H9 (cell line): ENCODE measurements around the gene BTBD18. TPM values are rescaled to one million over a fixed set of nuclear protein-coding genes. Genes with fewer than 3 reads are reported as not detected.

Experiments used
- DNase-seq: peaks from one replicate; pipeline ENCODE4 v3.0.0-alpha.2; 2017
- H2AFZ ChIP-seq: one replicate; pipeline ENCODE4 v1.6.1; 2013; ENCODE audit warnings: mild to moderate bottlenecking, low read length, control low read depth, moderate library complexity
- H2AK5ac ChIP-seq: 2 replicates; pipeline ENCODE4 v1.6.1; 2013; ENCODE audit warnings: low read length, control low read depth, mixed read lengths; ENCODE audit not compliant: insufficient read length
- H2BK120ac ChIP-seq: one replicate; pipeline ENCODE4 v1.6.1; 2013; ENCODE audit warnings: low read depth, mild to moderate bottlenecking, low read length, control low read depth, inconsistent platforms; ENCODE audit not compliant: poor library complexity, severe bottlenecking
- H2BK12ac ChIP-seq: 2 replicates; pipeline ENCODE4 v1.6.1; 2013; ENCODE audit warnings: low read length, control low read depth, mixed read lengths, low read depth; ENCODE audit not compliant: insufficient read length
- H2BK15ac ChIP-seq: 2 replicates; pipeline ENCODE4 v1.6.1; 2013; ENCODE audit warnings: low read depth, low read length, control low read depth
- H2BK20ac ChIP-seq: one replicate; pipeline ENCODE4 v1.6.1; 2013; ENCODE audit warnings: low read depth, mild to moderate bottlenecking, low read length, control low read depth, inconsistent platforms; ENCODE audit not compliant: poor library complexity, severe bottlenecking
- H2BK5ac ChIP-seq: 2 replicates; pipeline ENCODE4 v1.6.1; 2013; ENCODE audit warnings: low read length, control low read depth, mixed read lengths; ENCODE audit not compliant: insufficient read length
- H3K14ac ChIP-seq: 2 replicates; pipeline ENCODE4 v1.6.1; 2013; ENCODE audit warnings: low read length, control low read depth; ENCODE audit not compliant: insufficient read depth
- H3K18ac ChIP-seq: 2 replicates; pipeline ENCODE4 v1.6.1; 2013; ENCODE audit warnings: low read depth, mild to moderate bottlenecking, mixed read lengths, low read length, control low read depth; ENCODE audit not compliant: insufficient read length
- H3K23ac ChIP-seq: 2 replicates; pipeline ENCODE4 v1.6.1; 2013; ENCODE audit warnings: low read length, control low read depth, mixed read lengths, low read depth; ENCODE audit not compliant: insufficient read length
- H3K23me2 ChIP-seq: 2 replicates; pipeline ENCODE4 v1.6.1; 2013; ENCODE audit warnings: low read depth, mild to moderate bottlenecking, mixed read lengths, low read length, control low read depth; ENCODE audit not compliant: insufficient read length, poor library complexity, severe bottlenecking
- H3K27ac ChIP-seq: 2 replicates; pipeline ENCODE4 v1.5.1; 2013; ENCODE audit warnings: low read length, control low read depth, mixed read lengths, low read depth; ENCODE audit not compliant: insufficient read length
- H3K27me3 ChIP-seq: 2 replicates; pipeline ENCODE4 v1.6.1; 2013; ENCODE audit warnings: low read length, control low read depth, inconsistent platforms; ENCODE audit not compliant: insufficient read depth
- H3K4ac ChIP-seq: 2 replicates; pipeline ENCODE4 v1.6.1; 2013; ENCODE audit warnings: low read depth, mild to moderate bottlenecking, control low read depth, inconsistent platforms, low read length, moderate library complexity
- H3K4me1 ChIP-seq: 2 replicates; pipeline ENCODE4 v1.6.1; 2013; ENCODE audit warnings: low read length, control low read depth, inconsistent platforms; ENCODE audit not compliant: insufficient read depth
- H3K4me2 ChIP-seq: 2 replicates; pipeline ENCODE4 v1.6.1; 2013; ENCODE audit warnings: low read length, control low read depth, mixed read lengths; ENCODE audit not compliant: insufficient read length, insufficient read depth
- H3K56ac ChIP-seq: 2 replicates; pipeline ENCODE4 v1.6.1; 2013; ENCODE audit warnings: low read depth, mild to moderate bottlenecking, mixed read lengths, low read length, control low read depth; ENCODE audit not compliant: insufficient read length
- H3K79me1 ChIP-seq: 2 replicates; pipeline ENCODE4 v1.6.1; 2013; ENCODE audit warnings: low read depth, mild to moderate bottlenecking, moderate library complexity, low read length, control low read depth, inconsistent platforms; ENCODE audit not compliant: insufficient read depth, poor library complexity, severe bottlenecking
- H3K79me2 ChIP-seq: 2 replicates; pipeline ENCODE4 v1.6.1; 2013; ENCODE audit warnings: low read length, control low read depth, inconsistent platforms; ENCODE audit not compliant: insufficient read depth
- H3K9ac ChIP-seq: 2 replicates; pipeline ENCODE4 v1.6.1; 2013; ENCODE audit warnings: low read length, control low read depth, mixed read lengths; ENCODE audit not compliant: insufficient read length; ENCODE audit errors: extremely low read depth
- H3K9me3 ChIP-seq: one replicate; pipeline ENCODE4 v1.6.1; 2013; ENCODE audit warnings: low read depth, low read length, inconsistent platforms; ENCODE audit not compliant: control insufficient read depth
- H3T11ph ChIP-seq: one replicate; pipeline ENCODE4 v1.6.1; 2013; ENCODE audit warnings: mild to moderate bottlenecking, low read length, control low read depth, inconsistent platforms
- H4K20me1 ChIP-seq: one replicate; pipeline ENCODE4 v1.6.1; 2013; ENCODE audit not compliant: control insufficient read depth, insufficient read length, insufficient read depth
- H4K5ac ChIP-seq: 2 replicates; pipeline ENCODE4 v1.6.1; 2013; ENCODE audit warnings: low read depth, mild to moderate bottlenecking, mixed read lengths, low read length, control low read depth; ENCODE audit not compliant: insufficient read length
- H4K8ac ChIP-seq: replicated peaks from 2 replicates; pipeline ENCODE4 v1.6.1; 2013; ENCODE audit warnings: low read length, control low read depth, mixed read lengths, low read depth; ENCODE audit not compliant: insufficient read length
- H4K91ac ChIP-seq: 2 replicates; pipeline ENCODE4 v1.6.1; 2013; ENCODE audit warnings: low read depth, mild to moderate bottlenecking, moderate library complexity, mixed read lengths, low read length, control low read depth; ENCODE audit not compliant: insufficient read length
- H3K27ac Mint-ChIP-seq, 3 experiments: 2 replicates in 2 of 3; 3 replicates in 1 of 3; pipeline ENCODE4 v1.8.0; 2020 to 2021; ENCODE audit warnings: mixed read lengths in 3 of 3, mild to moderate bottlenecking in 1 of 3, moderate library complexity in 1 of 3
- H3K27me3 Mint-ChIP-seq: 2 replicates; pipeline ENCODE4 v1.8.0; 2021; ENCODE audit warnings: low read depth, mild to moderate bottlenecking, moderate library complexity, mixed read lengths
- H3K36me3 Mint-ChIP-seq, 3 experiments: 2 replicates in 2 of 3; 3 replicates in 1 of 3; pipeline ENCODE4 v1.8.0; 2020 to 2021; ENCODE audit warnings: low read depth in 3 of 3, mixed read lengths in 3 of 3; ENCODE audit not compliant: insufficient read depth in 1 of 3
- H3K4me1 Mint-ChIP-seq, 2 experiments: 2 replicates each; pipeline ENCODE4 v1.8.0; 2020; ENCODE audit warnings: mixed read lengths in 2 of 2
- H3K4me3 Mint-ChIP-seq, 2 experiments: 2 replicates in 1 of 2; 3 replicates in 1 of 2; pipeline ENCODE4 v1.8.0; 2020 to 2021; ENCODE audit warnings: mild to moderate bottlenecking in 2 of 2, mixed read lengths in 2 of 2, moderate library complexity in 1 of 2
- H3K9me3 Mint-ChIP-seq, 2 experiments: 2 replicates in 1 of 2; 3 replicates in 1 of 2; pipeline ENCODE4 v1.8.0; 2020; ENCODE audit warnings: mild to moderate bottlenecking in 2 of 2, mixed read lengths in 2 of 2, moderate library complexity in 1 of 2
- CTCF ChIP-seq: fragments of 200-600 bp; sonication (generic); conservative IDR thresholded peaks from 3 replicates; pipeline ENCODE4 v1.8.0; 2021; ENCODE audit warnings: antibody characterized with exemption, mild to moderate bottlenecking
- WGBS: extraction: QIAGEN DNeasy Blood & Tissue Kit; methylation state at CpG from one replicate; pipeline ENCODE4 v1.1.7; 2013; ENCODE audit warnings: missing lambda C conversion rate, low lambda C conversion rate, mixed read lengths; ENCODE audit not compliant: insufficient read length; ENCODE audit errors: extremely low coverage; 5-methylcytosine and 5-hydroxymethylcytosine counted together
- total RNA-seq: library from RNA; stranded (reverse); gene quantifications from 2 replicates; pipeline ENCODE4 v1.2.1, GENCODE V29; 2021

The BTBD18 gene
- total RNA-seq, 1 experiment from 2014 or later, result not detected

- Histone ChIP-seq H2BK20ac (no peak within 1 kb of the TSS), H3K56ac (no peak within 1 kb of the TSS), H3K27ac (peak within 1 kb of the TSS; percentile 13), H3T11ph (no peak within 1 kb of the TSS), H3K9ac (peak within 1 kb of the TSS; percentile 96), H4K91ac (no peak within 1 kb of the TSS), H4K20me1 (no peaks in the 10 kb centered on the region), H2BK15ac (no peak within 1 kb of the TSS), H2BK120ac (no peak within 1 kb of the TSS), H4K8ac (no peak within 1 kb of the TSS), H3K4ac (no peak within 1 kb of the TSS), H3K4me2 (peak within 1 kb of the TSS; percentile 74), H3K23me2 (no peaks in the 10 kb centered on the region), H3K79me2 (peaks cover 21% of the 10 kb centered on the region; the same call in 1 of the 2 replicates), H2AFZ (no peak within 1 kb of the TSS), H3K79me1 (no peaks in the 10 kb centered on the region), H3K4me1 (no peaks in the 10 kb centered on the region), H3K9me3 (no peaks in the 10 kb centered on the region), H2BK5ac (peak within 1 kb of the TSS; percentile 15), H3K23ac (no peak within 1 kb of the TSS), H4K5ac (peak within 1 kb of the TSS; percentile 17), H2BK12ac (no peak within 1 kb of the TSS), H3K18ac (peak within 1 kb of the TSS; percentile 87), H2AK5ac (no peak within 1 kb of the TSS), H3K14ac (peak within 1 kb of the TSS; percentile 94), H3K27me3 (no peaks in the 10 kb centered on the region)
- Mint-ChIP-seq H3K4me1 (peaks cover 13 to 22% of the 10 kb centered on the region in 2 experiments), H3K27ac (peak within 1 kb of the TSS; percentile 99 to 100 (median 100)), H3K4me3 (peak within 1 kb of the TSS; percentile 100), H3K9me3 (peaks cover 4 to 5% of the 10 kb centered on the region in 2 experiments; a peak in 4 of 5 replicates), H3K27me3 (no peaks in the 10 kb centered on the region), H3K36me3 (peaks cover 15 to 18% (median 16%) of the 10 kb centered on the region in 3 experiments)
- DNase-seq, result peak; percentile 96
- WGBS, result no CpG with 5 or more reads among the region's 53 CpGs
- no peak for TF ChIP-seq CTCF
Measured at GRCh38 chr11:57712256-57713150, 39.1 kb downstream of the BTBD18 start, which contains the start of gene TMX2. Gene TMX2 (plus strand): TSS chr11:57712593. CDS start chr11:57712619, 26 bp downstream.
